RCC 7860 (cell line): ENCODE results near the gene CEP112.
A peak's percentile ranks its signal among the peaks of the same experiment; 100 is the strongest.
"Not testable (repeated sequence)": the region's sequence is repeated elsewhere in the genome, so short reads cannot be mapped to it uniquely, and the experiment has no call there.

ENCODE experiments used
- DNase-seq: peaks from one replicate; pipeline ENCODE4 v3.0.0-alpha.2; 2015; ENCODE audit warnings: low spot score
- FAIRE-seq: peaks from 2 replicates; lab custom pipeline; 2012; peaks lifted over from hg19 to GRCh38; lab: Jason Lieb, UNC

The CEP112 gene

DNA sequence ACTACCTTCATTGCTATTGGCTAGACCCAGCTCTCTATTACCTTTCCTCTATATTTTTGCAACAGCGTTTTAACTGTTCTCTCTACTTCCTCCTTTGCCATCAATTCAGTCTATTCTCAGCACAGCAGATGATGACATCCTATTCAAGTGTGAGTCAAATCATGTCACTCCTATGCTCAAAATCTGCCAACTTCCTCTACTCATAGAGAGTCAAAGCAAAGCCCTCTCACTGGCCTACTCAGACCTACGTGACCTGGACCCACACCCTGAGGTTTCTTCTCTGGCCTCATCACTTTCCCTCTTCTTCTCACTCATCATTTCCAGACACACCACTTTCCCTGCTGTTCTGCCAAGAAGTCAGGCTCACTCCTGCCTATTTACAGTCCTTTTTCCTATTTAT is 341.4 kb downstream of the CEP112 start:
- DNase-seq: peak; percentile 71
- FAIRE-seq: no peak

DNA sequence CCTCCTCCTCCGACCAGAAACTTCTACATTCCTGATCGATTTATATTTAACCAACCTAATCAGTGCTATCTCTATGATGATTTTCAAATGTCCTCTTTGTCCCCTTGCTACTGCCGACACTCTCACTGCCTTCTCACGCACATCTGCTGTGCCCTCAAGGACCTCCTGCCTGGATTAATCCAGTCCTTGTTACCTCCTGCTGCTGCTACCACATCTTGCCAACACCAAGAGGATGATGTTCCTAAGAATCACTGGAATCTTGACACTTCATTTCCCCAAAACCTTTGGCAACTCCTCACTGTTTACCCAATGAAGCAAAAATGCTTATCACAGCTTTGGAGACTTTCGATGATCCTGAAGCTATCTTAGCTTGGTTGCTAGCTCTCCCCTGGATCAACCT is 343.2 kb downstream of the CEP112 start:
- DNase-seq: no peak

DNA sequence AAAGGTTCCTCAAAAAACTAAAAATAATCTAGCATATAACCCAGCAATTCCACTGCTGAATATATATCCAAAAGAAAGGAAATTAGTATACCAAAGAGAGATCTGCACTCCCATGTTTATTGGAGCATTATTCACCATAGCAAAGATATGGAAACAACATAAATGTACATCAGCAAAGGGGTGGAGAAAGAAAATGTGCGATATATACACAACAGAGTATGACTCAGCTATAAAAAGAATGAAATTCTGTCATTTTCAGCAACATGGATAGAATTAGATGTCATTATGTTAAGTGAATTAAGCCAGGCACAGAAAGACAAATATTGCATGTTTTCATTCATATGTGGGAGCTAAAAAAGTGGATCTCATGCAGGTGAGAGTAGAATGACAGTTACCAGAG is 350.8 kb downstream of the CEP112 start:
- no peak for FAIRE-seq
- DNase-seq: no peak

More for the DNA sequence above, 343.2 kb downstream of the CEP112 start:
- no peak for FAIRE-seq

DNA sequence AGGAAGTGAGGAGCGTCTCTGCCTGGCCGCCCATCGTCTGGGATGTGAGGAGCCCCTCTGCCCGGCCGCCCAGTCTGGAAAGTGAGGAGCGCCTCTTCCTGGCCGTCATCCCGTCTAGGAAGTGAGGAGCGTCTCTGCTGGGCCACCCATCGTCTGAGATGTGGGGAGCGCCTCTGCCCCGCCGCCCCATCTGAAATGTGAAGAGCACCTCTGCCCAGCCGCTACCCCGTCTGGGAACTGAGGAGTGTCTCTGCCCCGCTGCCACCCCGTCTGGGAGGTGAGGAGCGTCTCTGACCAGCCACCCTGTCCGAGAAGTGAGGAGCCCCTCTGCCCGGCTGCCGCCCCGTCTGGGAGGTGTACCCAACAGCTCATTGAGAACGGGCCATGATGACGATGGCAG is 354.7 kb downstream of the CEP112 start:
- FAIRE-seq, DNase-seq: not testable (repeated sequence)

DNA sequence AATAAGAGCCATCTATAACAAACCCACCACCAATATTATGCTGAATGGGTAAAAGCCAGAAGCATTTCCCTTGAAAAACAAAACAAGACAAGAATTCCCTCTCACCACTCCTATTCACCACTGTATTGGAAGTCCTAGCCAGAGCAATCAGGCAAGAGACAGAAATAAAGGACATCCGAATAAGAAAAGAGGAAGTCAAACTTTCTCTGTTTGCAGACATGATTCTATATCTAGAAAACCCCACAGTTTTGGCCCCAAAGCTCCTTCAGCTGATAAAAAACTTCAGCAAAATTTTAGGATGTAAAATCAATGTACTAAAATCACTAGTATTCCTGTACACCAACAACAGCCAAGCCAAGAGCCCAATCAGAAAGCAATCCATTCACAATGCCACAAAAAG is 358.7 kb downstream of the CEP112 start:
- no peak for FAIRE-seq

GRCh38 chr17:65830356-65830755 is 361.6 kb downstream of the CEP112 start:
- FAIRE-seq (no peak), DNase-seq (no peak)

More for the DNA sequence above, 358.7 kb downstream of the CEP112 start:
- no peak for DNase-seq

- not testable (repeated sequence) for FAIRE-seq
Observed at GRCh38 chr17:65826577-65826976, 365.4 kb downstream of the CEP112 start.

DNA sequence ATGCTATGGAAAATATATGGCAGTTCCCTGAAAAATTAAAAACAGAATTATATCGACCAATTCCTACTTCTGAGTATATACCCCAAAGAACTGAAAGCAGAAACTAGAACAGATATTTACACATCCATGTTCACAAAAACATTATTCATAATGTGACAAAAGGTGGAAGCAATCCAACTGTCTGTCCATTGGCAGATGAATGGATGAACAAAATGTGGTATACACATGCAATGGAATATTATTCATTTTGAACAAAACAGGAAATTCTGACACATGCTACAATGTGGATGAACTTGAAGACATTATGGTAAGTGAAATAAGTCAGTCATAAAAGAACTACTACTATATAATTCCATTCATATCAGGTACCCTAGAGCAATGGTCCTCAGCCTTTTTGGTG is 367.0 kb downstream of the CEP112 start:
- no peak for FAIRE-seq
- no peak for DNase-seq

More at GRCh38 chr17:65826577-65826976, 365.4 kb downstream of the CEP112 start:
- not testable (repeated sequence) for DNase-seq

DNA sequence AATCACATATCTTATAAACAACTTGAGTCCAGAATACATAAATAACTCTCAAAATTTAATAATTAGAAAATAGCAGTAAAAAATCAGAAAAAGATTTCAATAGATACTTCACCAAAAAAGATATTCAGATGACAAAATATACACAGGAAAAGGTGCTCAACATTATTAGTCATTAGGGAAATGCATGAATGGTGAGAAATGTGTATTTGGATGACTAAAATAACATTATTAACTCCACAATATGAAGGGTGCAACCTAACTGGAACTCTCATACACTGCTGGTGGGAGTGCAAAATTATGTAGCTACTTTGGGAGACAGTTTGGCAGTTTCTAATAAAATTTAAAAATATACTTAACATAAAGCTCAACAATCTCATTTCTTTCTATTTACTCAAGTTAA is 368.2 kb downstream of the CEP112 start:
- FAIRE-seq (no peak), DNase-seq (no peak)

GRCh38 chr17:65820811-65821210 is 371.1 kb downstream of the CEP112 start:
- no peak for DNase-seq
- FAIRE-seq: no peak

DNA sequence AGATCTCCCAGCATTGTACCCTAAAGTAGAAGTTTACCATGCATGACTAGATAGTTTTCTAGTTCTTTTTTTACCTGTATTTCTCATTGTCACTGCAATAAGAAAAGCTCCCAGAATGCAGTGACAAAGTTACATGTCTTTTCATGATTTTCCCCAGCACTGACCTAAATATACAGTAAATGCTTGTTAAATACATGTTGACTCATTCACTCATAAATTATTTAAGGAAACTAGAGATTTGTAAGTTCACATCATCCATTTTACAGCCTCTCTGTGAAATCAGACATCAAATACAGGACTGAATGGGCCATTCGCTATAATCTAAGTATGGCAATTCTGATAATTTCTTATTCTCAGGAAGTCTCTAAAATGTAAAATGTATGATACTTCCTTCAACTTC is 371.6 kb downstream of the CEP112 start:
- no peak for FAIRE-seq
- DNase-seq: no peak

- no peak for FAIRE-seq
- no peak for DNase-seq
Observed at GRCh38 chr17:65819810-65820209, 372.1 kb downstream of the CEP112 start.

GRCh38 chr17:65817951-65818350 is 374.0 kb downstream of the CEP112 start:
- FAIRE-seq (no peak), DNase-seq (no peak)

DNA sequence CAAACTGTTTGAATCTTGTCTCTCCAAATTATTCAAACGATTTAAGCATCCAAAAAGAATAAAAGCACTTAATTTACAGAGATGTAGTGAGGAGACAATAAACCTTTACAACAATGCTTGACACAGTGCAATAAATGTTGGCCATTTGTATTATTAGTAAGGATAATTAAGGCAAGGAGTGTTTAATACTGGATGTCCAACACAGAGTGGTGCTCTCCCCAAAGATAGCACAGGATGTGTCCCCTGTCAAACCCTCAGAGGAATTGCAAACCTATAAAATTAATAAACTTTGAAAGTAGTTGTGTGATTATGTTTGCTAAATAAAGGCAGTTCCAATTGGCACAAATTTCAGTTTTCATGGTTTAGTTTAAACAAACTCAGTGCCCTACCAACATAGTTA is 377.5 kb downstream of the CEP112 start:
- DNase-seq: no peak
- FAIRE-seq: no peak

DNA sequence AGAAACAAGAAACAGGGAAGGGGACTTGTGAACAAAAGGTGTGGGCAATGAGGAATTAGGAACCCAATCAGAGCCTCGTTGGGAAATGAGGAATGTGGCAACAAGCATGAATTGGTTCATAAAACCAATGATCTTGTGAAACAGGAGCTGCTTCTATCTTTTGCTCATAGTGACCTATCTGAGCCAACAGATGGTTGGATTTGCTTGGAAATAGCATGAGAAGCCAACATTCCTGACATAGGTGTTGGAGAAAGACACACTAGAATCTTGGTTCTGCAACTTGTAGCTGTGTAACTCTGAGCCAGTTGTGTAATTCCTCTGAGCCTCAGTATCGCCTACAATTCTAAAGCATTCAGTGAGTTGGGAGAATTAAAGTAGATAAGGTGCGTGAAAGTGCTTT is 378.6 kb downstream of the CEP112 start:
- DNase-seq: no peak
- FAIRE-seq: no peak

GRCh38 chr17:65811043-65811442 is 380.9 kb downstream of the CEP112 start:
- FAIRE-seq: no peak
- no peak for DNase-seq

DNA sequence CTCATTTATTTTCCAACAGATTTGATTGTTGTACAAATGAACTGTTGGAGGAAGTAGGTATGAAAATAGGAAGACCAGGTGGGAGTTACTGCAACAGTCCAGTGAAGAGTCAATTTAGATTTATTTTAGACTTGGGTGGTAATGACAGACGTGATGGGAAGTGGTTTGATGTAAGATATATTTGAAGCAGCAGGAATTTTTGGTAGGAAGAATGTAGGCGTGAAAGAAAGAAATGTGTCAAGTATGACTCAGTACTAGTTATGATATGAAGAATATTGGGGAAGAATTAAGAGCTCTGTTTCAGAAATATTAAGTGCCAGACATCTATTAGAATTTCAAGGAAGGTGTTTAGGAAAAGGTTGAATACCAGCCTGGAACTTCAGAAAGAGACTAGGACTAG is 382.6 kb downstream of the CEP112 start:
- no peak for DNase-seq
- no peak for FAIRE-seq

- FAIRE-seq, DNase-seq: not testable (repeated sequence)
Observed at GRCh38 chr17:65808566-65808965, 383.4 kb downstream of the CEP112 start.

DNA sequence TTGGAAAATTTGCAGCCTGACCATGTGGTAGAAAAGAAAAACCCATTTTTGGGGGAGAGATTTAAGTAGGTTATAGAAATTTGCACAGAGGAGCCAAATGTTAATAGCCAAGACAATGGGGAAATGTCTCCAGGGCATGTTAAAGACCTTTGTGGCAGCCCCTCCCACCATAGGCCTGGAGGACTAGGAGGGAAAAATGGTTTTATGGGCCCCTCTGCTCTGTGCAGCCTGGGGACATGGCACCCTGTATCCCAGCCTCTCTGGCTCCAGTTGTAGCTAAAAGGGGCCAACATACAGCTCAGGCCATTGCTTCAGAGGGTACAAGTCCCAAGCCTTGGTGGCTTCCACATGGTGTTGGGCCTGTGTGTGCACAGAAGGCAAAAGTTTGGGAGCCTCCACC is 384.6 kb downstream of the CEP112 start:
- DNase-seq (no peak), FAIRE-seq (no peak)

GRCh38 chr17:65801513-65801912 is 390.4 kb downstream of the CEP112 start:
- DNase-seq (no peak), FAIRE-seq (no peak)

- FAIRE-seq (no peak), DNase-seq (no peak)
Observed at GRCh38 chr17:65800655-65801054, 391.3 kb downstream of the CEP112 start.

DNA sequence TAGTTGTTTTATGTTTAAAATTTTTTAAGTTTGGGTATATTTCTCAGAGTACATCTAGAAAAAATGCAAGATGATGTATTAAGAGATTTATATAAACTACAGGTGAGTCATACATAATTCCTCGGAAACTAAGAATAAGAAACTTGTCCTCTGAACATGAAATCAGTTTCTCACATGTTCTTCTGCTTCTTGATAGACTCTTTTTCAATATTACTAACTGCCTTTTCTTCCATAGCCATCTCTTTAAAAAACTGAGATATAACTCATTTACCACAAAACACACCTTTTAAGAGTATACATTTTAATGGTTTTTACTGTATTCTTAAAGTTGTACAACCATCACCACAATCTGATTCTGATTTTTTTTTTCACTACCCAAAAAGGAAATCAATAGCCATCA is 392.1 kb downstream of the CEP112 start:
- no peak for DNase-seq
- no peak for FAIRE-seq

GRCh38 chr17:65799454-65799853 is 392.5 kb downstream of the CEP112 start:
- FAIRE-seq: no peak

GRCh38 chr17:65797809-65798208 is 394.1 kb downstream of the CEP112 start:
- FAIRE-seq (no peak), DNase-seq (no peak)

More at GRCh38 chr17:65799454-65799853, 392.5 kb downstream of the CEP112 start:
- DNase-seq: no peak
